Measurements from ENCODE around the gene LYVE1.
A peak's percentile ranks its signal among the peaks of the same experiment; 100 is the strongest.
"Not testable (repeated sequence)": the region's sequence is repeated elsewhere in the genome, so short reads cannot be mapped to it uniquely, and the experiment has no call there.

LYVE1 gene

GRCh38 chr11:10602366-10602765, 33.9 kb upstream of the LYVE1 start:
- TF ChIP-seq CTCF (IDR thresholded peaks at IDR 0.05; ENCODE audit: low read depth, low read length) = no peak
- no peak overlapping the region for H3K4me3 ChIP-seq (ENCODE audit: low read depth, low read length)
- DNase-seq (ENCODE audit: low read depth, low spot score) = no peak
- in situ Hi-C loops (cut with HindIII; ENCODE audit: low sequenced_read_pairs) = no loop called here

- no peak for TF ChIP-seq CTCF (IDR thresholded peaks at IDR 0.05; ENCODE audit: low read depth, low read length)
- H3K4me3 ChIP-seq (ENCODE audit: low read depth, low read length) = no peak overlapping the region
- in situ Hi-C loops (cut with HindIII; ENCODE audit: low sequenced_read_pairs) = no loop called here
- no peak for DNase-seq (ENCODE audit: low read depth, low spot score)
Observed at GRCh38 chr11:10601837-10602236, 33.4 kb upstream of the LYVE1 start.

- TF ChIP-seq CTCF (IDR thresholded peaks at IDR 0.05; ENCODE audit: low read depth, low read length) = no peak
- DNase-seq (ENCODE audit: low read depth, low spot score) = no peak
- in situ Hi-C loops (cut with HindIII; ENCODE audit: low sequenced_read_pairs) = no loop called here
- H3K4me3 ChIP-seq (ENCODE audit: low read depth, low read length) = no peak overlapping the region
Observed at GRCh38 chr11:10600570-10601248, 32.2 kb upstream of the LYVE1 start.

GRCh38 chr11:10599388-10600175, 31.1 kb upstream of the LYVE1 start:
- DNase-seq (ENCODE audit: low read depth, low spot score) = peak; percentile 43

GRCh38 chr11:10598816-10599215, 30.4 kb upstream of the LYVE1 start:
- no peak for DNase-seq (ENCODE audit: low read depth, low spot score)
- in situ Hi-C loops (cut with HindIII; ENCODE audit: low sequenced_read_pairs) = no loop called here

More at GRCh38 chr11:10599388-10600175, 31.1 kb upstream of the LYVE1 start:
- no peak for TF ChIP-seq CTCF (IDR thresholded peaks at IDR 0.05; ENCODE audit: low read depth, low read length)
- H3K4me3 ChIP-seq (ENCODE audit: low read depth, low read length) = no peak overlapping the region
- in situ Hi-C loops (cut with HindIII; ENCODE audit: low sequenced_read_pairs) = no loop called here

GRCh38 chr11:10597877-10598351, 29.4 kb upstream of the LYVE1 start:
- no peak for DNase-seq (ENCODE audit: low read depth, low spot score)
- H3K4me3 ChIP-seq (ENCODE audit: low read depth, low read length) = no peak overlapping the region
- in situ Hi-C loops (cut with HindIII; ENCODE audit: low sequenced_read_pairs) = no loop called here
- TF ChIP-seq CTCF (IDR thresholded peaks at IDR 0.05; ENCODE audit: low read depth, low read length) = no peak

More at GRCh38 chr11:10598816-10599215, 30.4 kb upstream of the LYVE1 start:
- TF ChIP-seq CTCF (IDR thresholded peaks at IDR 0.05; ENCODE audit: low read depth, low read length) = no peak
- no peak overlapping the region for H3K4me3 ChIP-seq (ENCODE audit: low read depth, low read length)

- in situ Hi-C loops (cut with HindIII; ENCODE audit: low sequenced_read_pairs); H3K4me3 ChIP-seq (ENCODE audit: low read depth, low read length); DNase-seq (ENCODE audit: low read depth, low spot score): not testable (repeated sequence)
Observed at GRCh38 chr11:10595840-10596239, 27.4 kb upstream of the LYVE1 start.

All from astrocyte of the spinal cord (primary cell).